Left lobe of liver (tissue), 2 donors: ENCODE data around the gene CFAP100. TPM values are rescaled to one million over a fixed set of nuclear protein-coding genes. Genes with fewer than 3 reads are reported as not detected.

ENCODE experiments used
- ATAC-seq: fragments of 200-7000 bp; cut with Tn5 transposase; one replicate; pipeline ENCODE4 v1.9.1; 2020; ENCODE audit warnings: mild to moderate bottlenecking, moderate library complexity
- DNase-seq: peaks from one replicate; pipeline ENCODE4 v3.0.0-alpha.2; 2020; ENCODE audit warnings: low spot score
- total RNA-seq: library from RNA; stranded (reverse); gene quantifications from one replicate; pipeline ENCODE4 v1.2.1, GENCODE V29; 2021
- donor health status: DM: no; HTN: no; CAD: no; lungs with moderate emphysema.
- donor health status: DM: no; HTN: yes; CAD: no.

Gene CFAP100
- total RNA-seq, 1 donor from 2014 or later: not detected

GRCh38 chr3:126399351-126399735 is 4.6 kb downstream of the CFAP100 start:
- DNase-seq: no peak
- no peak for ATAC-seq

DNA sequence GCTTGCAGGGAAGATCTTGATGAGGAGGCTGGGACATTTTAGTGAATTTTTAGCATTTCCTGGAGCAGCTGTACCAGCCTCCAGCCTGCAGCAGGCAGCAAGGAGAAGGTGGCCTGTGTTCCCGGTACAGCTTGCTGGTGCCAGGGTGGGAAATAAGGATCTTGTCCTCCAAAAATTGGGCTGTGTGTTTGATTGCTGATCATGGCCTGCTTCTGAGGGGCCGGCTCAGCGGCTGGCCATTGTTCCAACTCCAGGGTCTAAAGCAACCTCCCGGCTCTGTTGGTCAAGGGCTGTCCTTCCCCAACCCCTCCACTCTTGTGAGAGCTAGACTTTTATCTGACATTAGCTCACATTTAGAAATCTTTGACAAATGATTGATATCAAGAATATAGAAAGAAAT is 5.0 kb downstream of the CFAP100 start:
- ATAC-seq (no peak), DNase-seq (no peak)

- ATAC-seq: no peak
- DNase-seq: peak; percentile 31
These were observed 7.0 kb downstream of the CFAP100 start for GRCh38 chr3:126401611-126402160.

- no peak for ATAC-seq
- DNase-seq: no peak
These were observed 7.5 kb downstream of the CFAP100 start for GRCh38 chr3:126402178-126402577.

- DNase-seq (no peak), ATAC-seq (no peak)
These were observed 8.1 kb downstream of the CFAP100 start for GRCh38 chr3:126402666-126403302.

DNA sequence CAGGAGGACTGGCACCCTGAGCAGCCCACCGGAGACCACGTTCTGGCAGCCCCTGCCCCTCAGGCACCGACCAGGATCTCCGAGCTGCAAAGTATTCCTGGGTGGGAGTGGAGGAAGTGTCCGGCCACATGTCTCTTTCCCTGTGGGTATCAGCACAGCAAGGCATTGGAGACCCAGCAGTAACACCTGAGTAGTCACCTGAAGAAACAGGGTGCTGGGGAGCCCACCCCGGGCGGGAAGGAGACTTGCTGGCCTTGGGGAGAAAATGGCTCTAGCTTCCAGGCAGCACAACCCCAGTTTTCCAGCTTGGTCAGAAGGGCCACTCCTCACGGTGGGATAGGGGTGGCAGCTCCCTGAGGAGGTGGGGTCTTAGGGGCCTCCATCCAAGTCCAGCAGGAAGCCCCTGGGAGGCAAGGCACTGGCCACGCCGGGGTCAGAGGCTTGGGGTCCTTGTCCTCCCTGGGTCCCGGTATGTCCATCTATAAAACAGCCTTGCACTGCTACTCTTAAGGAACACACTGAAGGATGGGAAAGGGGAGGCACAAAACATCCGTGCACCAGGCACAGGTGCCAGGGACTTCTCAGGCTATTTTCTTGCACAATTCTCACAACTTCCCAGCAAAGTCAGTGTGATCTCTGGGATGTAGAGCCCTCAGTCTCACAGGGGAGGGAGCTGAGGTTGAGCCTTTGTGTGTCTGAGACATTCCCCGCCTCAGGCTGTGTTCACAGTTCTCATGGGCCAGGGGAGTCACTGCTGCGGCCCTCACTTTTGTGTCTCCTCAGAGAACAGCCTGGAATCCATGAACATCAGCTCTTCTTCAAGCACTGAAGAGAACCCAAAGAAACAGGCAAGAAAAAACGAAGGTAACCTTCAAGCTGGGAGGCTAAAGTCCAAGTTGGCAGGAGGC is 11.9 kb downstream of the CFAP100 start:
- no peak for DNase-seq
- no peak for ATAC-seq

GRCh38 chr3:126407412-126408044 is 12.8 kb downstream of the CFAP100 start:
- no peak for ATAC-seq

GRCh38 chr3:126408099-126408498 is 13.4 kb downstream of the CFAP100 start:
- ATAC-seq (no peak), DNase-seq (no peak)

More at GRCh38 chr3:126407412-126408044, 12.8 kb downstream of the CFAP100 start:
- no peak for DNase-seq

DNA sequence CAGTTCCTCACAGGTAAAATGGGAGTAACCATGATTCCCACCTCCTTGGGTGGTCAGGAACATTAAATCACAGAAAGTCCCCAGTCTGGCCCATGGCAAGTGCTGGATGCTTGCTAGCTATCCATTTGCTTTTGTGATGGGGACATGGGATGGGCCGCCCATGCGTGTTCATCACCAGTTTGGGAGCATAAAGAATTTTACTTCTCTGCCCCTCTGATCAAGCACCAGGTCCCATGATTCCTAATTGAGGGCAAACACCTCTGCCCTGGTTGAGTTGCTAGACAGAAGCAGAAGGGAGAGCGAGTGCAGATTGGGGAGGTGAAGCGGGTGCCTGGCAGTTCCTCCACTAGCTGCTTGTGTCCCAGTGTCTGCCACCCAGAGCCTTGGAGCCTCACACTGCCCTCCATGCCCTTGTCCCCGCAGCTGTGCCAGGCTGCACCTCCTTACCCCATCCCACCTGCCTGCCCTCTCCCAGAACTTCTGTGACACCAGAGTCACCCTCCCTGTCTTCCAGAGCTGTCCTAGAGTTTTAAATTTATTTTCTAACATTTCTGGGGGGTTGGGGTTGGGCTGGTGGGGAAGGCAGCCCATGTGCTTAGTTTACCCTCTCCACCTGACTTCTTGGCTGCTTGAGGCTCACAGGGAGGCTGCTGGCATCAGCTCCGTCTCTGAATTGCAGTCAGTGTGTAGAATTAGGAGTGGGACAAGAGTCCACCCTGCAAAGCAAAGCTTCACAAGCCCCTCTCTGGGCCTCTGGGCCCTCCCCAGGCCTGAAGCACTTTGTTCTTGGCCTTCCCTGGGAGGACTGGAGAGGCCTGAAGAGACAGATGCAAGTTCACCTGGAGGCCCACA is 18.4 kb downstream of the CFAP100 start:
- ATAC-seq (no peak), DNase-seq (no peak)

DNA sequence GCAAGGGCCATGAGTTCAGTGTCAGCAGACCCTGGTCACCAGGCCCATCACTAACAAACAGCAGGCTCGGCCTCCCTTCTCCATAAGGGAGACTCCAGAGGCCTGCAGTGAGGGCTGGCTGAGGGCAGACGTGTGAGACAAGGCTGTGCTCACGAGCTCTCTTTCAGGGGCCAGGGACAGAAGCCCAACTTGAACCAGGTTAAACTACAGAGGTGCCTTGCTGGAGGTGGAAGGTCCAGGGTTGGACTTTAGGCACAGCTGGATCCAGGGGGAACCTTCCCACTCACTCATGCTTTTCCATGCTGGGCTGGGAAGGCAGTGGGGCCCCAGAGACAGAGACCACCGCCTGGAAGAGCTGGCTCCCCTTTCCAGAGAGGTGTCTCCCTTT is 19.0 kb downstream of the CFAP100 start:
- DNase-seq (no peak), ATAC-seq (no peak)

DNA sequence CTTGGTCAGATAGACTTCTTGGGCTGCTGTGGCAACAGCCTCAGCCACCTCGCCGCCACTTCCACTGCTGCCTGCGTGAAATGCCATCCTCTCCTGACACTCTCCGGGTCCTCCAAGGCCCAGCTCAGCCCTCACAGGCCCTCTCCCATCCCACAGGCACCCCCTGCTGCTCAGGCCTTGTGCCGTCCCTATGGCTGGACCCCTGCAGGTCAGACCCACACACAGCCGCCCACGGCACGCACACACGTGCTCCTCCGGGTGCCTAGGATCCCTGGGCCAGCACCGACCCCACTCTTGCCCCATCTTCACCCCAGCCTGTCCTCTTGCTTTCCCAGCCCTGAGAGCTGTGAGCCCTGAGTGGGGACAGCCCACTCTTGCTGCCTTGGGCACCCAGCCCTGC is 19.7 kb downstream of the CFAP100 start:
- DNase-seq (no peak), ATAC-seq (no peak)

DNA sequence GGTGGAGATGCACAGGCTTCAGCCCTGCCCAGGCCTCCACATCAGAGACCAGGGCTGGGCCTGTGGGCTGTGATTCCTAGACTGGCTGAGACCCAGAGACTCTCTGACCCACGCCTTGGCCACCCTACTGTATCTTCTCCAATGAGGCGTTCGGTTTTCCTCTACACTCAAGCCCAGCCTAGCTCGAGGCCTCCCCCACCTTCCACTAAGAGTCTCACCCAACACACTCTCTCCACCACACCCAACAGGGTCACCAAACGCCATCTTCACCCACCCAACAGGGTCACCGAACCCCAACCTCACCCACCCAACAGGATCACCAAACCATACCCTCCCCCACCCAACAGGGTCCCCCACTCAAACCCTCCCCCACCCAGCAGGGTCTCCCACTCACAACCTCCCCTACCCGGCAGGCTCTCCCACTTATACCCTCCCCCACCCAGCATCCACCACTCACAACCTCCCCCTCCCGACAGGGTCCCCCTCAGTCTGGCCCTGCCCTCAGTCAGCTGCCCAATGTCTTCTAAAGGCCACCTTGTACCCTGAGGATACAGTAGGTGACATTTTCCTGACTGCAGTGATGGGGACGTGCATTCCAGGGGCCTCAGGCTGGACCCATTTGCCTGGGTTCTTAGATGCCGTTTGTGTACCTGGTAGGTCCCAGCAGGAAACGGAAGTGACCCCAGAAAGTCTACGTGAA is 20.4 kb downstream of the CFAP100 start:
- ATAC-seq (no peak), DNase-seq (no peak)

DNA sequence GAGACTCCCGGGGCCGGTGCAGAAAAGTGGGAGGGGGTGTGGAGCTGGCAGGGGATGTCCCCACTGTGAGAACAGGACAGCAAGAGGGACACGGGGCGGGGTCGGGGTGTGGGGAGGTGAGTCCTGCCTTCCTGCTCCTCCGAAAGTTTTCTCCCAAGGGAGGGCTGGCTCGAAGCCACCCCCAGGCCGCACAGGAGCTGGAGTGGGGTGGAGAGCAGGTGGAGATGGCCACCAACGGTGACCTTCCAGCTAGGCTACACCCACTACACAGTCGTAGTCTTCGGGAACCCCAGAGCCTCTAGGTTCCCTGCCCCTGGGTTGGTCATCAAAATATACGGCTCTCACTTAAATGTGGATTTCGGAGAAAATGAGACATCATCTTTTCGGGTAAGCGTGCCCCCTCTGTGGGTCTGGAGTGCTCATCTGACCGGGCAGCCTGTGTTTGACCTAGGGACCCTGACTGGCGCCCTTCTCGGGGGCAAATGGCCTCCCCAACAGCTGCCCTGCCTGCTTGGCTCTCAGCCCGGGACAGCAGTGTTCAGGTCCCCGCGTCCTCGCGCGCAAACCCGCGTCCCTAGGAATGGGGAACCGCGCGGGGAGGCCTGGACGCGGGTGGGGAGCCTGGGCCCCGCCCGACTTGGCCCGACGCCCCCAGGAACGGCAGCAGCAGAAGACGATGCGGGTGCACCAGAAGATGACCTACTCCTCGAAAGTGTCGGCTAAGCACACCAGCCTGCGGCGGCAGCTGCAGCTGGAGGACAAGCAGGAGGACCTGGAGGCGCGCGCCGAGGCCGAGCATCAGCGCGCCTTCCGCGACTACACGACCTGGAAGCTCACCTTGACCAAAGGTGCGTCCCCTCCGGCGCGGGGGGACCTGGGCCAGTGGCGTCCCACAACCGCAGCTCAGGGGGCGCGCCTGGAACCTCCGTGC is 21.2 kb downstream of the CFAP100 start:
- DNase-seq (peak; percentile 40), ATAC-seq (no peak)

DNA sequence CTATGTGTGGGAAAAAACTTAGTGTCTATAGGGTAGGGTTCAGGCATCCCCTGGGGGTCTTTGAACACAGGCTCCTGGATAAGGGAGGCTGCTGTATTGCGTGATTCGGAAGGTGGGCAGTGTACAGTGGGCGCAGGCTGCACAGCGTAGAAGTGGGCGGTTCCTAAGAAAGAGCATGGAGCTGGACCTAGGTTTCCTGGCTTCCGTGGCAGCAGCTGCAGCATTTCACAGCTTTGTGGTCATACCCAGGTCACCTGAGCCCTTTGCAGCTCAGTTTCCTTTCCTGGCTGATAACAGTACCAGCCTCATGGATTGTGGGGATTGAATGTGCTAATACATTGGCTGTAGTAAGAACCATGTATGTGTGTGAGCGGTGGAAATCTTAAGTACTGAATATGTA is 22.2 kb downstream of the CFAP100 start:
- DNase-seq: peak; percentile 28

GRCh38 chr3:126417515-126417914 is 22.8 kb downstream of the CFAP100 start:
- DNase-seq (peak; percentile 34), ATAC-seq (no peak)

More for the DNA sequence above, 22.2 kb downstream of the CFAP100 start:
- ATAC-seq: no peak

DNA sequence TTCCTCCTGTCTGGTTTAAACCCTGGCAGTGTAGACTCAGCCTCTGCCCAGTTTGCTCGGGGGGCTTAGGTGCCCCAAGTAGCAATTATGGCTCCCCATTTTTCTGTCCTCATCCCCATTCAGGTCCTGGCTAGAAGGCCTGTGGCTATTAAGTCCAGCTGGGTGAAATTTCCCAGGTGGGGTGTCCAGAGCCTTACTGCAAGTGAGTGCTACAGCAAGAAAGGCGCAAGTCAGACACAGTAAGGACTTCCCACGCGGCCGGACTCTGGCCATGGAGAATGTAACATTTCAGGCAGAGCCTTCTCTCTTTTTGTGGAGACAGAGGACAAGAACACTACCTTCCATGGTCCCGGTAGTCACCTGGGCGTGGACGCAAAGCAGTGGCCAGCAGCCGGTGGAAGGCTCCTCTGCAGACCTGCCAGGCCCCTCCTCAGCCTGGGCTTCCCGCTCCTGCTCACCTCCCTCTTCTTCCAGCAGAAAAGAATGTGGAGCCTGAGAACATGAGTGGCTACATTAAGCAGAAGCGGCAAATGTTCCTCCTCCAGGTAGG is 23.3 kb downstream of the CFAP100 start:
- ATAC-seq (no peak), DNase-seq (no peak)

DNA sequence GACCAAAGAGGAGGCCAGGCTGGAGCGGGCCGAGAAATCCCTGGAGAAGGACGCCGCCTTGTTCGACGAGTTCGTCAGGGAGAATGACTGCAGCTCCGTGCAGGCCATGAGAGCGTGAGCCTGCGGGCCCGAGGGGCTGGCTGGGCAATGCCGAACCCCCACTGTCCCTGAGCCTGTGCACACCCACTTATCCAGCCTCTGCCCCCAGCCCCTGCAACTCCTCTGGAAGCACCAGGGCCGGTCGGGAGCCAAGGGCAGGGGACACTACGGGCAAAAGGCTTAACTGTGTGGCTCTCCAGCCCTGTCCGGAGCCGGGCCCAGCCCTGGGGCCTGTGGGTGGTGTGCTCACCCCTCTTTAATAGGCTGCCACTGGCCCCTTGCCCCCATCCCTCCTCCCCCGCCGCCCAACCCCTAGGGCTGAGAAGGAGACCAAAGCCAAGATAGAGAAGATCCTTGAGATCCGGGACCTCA is 24.0 kb downstream of the CFAP100 start:
- DNase-seq (peak; percentile 35), ATAC-seq (no peak)

DNA sequence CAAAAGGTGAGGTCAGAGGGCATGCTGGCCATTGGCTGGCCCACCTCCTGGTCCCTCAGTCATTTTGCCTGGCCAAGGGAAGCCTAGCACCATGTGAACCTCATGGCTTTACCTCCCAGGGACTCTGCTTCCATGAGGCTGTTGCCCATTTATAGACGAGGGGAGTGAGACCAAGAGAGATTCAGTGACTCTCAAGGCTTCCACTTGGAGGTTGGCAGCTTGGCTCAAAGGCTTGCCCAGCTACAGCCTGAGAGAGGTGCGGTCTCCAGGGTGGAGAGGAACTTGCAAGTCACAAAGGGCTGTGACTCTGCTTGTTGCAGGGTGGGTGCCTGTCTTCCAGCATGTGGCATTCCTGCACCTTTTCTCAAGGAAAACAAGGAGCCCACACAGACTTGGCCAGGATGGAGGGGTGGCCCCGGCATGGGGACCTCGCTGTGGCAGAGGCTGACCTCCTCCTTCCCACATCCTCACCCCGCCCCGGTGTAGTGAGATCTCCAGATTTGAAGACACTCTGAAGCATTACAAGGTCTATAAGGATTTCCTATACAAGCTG is 24.5 kb downstream of the CFAP100 start:
- peak; percentile 33 for DNase-seq
- no peak for ATAC-seq
